KBM-7 (cell line): ENCODE measurements around the gene GABBR2.

Source experiments
- DNase-seq: peaks from one replicate; pipeline ENCODE4 v3.0.0-alpha.2; 2015
- in situ Hi-C: fragments of 300-500 bp; cut with MboI; formaldehyde crosslinking; loops from 2 replicates; pipeline ENCODE4 v1.14.3; 2020; ENCODE audit warnings: low sequenced_read_pairs, low pct_unique_long_range_greater_than_20kb, mixed read lengths

GABBR2 gene

GRCh38 chr9:98559561-98559960 is 149.2 kb downstream of the GABBR2 start:
- in situ Hi-C loops, result no loop called here

DNA sequence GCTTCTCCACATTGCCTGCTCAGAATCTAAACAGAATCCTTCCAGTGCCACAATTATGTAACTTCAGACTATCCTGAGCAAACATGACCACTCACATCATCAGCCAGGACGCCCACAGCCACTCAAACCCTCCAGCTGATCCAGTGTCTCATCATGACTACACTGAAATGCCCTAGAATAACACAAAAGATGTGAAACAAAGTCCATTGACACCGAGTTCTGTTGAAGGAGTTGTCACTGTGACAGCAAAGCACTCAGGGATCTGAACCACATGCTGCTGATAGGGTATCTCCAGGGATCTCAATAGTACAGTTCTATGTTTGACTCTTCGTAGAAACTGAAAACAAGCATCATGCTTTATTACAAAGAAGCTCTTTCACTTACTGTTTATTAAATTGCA is 150.2 kb downstream of the GABBR2 start:
- in situ Hi-C loops, result no loop called here
- DNase-seq, result no peak

More at GRCh38 chr9:98559561-98559960, 149.2 kb downstream of the GABBR2 start:
- no peak for DNase-seq

DNA sequence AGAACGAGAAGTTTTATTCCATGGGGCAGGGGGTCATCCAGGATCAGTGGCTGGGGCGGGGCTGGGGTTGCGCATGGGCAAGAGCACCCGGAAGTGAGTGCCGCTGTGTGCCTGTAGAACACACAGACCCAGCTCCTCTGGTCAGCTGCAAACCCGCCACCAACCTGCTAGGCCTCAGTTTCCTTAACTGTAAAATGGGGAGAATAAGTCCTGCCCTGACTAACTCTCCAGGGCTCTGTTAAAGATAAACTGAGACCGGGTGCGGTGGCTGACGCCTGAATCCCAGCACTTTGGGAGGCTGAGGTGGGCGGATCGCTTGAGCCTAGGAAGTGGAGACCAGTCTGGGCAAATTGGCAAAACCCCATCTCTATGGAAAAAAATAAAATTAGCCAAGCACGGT is 152.2 kb downstream of the GABBR2 start:
- DNase-seq, result no peak
- in situ Hi-C loops, result no loop called here

GRCh38 chr9:98555651-98556465 is 152.9 kb downstream of the GABBR2 start:
- DNase-seq, result no peak
- in situ Hi-C loops, result no loop called here

DNA sequence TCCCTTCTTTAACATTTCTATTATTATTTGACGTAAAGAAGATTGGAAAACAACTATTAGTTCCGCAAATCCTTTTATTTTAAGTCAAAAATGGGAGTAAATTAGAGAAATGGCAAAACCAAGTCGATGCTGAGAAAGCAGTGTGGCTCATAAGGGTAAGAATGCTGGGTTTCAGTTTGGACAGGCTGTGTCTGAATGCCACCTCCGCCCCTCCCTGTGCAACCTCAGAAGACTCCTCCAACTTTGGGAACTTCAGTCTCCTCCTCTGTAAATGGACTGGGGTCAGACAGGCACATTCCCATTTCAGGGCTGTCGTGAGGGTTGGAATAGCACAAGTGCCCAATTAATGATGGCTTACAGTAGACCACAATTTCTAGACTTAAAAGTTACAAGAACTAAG is 154.0 kb downstream of the GABBR2 start:
- no peak for DNase-seq
- in situ Hi-C loops, result no loop called here

DNA sequence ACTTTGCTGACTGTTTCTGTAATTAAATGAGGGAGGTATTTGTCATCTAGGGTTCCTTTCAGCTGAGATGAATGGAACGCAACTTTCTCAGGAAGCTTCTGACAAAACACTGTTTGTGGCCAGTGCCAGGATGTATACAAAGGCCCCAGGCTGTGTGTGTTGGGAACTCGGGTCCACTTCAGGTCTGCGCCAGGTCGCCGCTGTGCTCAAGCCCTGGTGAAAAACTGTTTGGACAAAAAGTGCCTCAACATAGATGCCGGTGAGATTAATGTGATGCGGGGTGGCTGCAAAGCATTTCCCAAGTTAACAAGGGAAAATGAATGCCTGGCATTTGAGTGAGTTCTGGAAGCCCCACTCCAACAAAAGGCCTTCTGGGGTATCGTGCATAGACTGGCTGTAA is 156.4 kb downstream of the GABBR2 start:
- no peak for DNase-seq
- in situ Hi-C loops, result no loop called here

- no peak for DNase-seq
- in situ Hi-C loops, result no loop called here
These were observed 157.0 kb downstream of the GABBR2 start for GRCh38 chr9:98551511-98552286.

DNA sequence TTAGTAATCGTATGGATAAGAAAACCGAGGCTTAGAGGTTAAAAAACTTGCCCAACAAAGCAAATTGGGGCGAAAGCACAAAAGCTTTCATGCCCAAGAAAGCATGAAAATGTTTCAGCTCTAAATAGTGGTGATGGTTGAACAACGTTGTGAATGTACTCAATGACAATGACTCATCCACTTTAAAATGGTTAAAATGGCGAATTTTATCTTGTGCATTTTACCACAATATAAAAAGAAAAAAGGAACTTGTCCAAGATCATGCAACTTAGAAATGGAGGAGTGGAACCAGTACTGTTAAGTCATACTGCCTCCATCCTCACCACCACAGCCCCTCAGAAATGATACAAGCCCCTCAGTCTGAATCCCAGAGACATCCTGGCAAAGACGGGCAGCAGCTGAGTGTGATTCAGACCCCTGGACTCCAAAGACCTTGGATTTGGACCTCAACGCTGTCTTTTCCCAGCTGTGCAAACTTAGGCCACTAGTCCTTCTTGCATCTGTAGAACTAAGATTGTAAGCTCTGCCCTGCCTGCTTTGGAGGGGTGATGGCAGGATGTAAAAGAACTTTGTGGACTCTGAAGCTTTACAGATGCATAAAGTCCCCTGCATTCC is 158.4 kb downstream of the GABBR2 start:
- in situ Hi-C loops, result no loop called here
- no peak for DNase-seq

DNA sequence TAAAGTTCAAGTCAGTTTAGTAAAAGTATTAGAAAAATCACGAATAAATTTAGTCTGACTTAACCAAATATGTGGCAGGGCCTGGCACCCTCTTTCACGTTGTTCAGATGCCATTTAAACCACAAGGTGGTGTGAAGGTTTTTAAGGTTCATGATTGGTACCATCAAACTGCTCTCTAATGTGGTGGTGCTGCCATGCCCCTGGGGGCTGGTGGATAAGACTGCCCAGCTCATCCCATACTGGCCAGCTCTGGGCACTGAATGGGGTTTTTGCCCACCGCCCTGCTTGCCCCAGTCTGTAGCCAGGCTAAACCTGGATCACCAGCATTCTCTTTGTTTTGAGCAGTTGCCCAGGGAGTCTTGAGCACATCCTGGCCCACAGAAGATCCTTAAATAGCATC is 159.3 kb downstream of the GABBR2 start:
- in situ Hi-C loops, result no loop called here

DNA sequence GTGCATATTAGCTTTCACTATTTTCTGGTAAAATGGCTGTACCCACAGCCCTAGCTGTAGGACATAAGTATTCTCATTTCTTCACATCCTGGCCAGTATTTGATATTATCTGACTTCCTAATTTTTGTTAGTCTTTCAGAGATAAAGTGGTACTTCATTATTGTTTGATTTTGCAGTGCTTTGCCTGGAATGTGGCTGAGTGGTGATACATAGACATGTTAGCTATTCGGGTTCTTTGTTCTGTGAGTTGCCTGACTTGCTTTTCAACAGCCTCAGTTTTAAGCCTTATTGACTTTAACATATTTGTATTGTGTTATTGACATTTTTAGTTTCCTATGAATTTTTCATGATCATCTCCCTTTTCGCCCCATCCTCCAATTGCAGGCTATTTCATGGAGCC is 161.1 kb downstream of the GABBR2 start:
- no peak for DNase-seq
- in situ Hi-C loops, result no loop called here

More for the DNA sequence above, 159.3 kb downstream of the GABBR2 start:
- DNase-seq, result no peak

GRCh38 chr9:98545021-98545420 is 163.7 kb downstream of the GABBR2 start:
- DNase-seq, result no peak
- in situ Hi-C loops, result no loop called here

DNA sequence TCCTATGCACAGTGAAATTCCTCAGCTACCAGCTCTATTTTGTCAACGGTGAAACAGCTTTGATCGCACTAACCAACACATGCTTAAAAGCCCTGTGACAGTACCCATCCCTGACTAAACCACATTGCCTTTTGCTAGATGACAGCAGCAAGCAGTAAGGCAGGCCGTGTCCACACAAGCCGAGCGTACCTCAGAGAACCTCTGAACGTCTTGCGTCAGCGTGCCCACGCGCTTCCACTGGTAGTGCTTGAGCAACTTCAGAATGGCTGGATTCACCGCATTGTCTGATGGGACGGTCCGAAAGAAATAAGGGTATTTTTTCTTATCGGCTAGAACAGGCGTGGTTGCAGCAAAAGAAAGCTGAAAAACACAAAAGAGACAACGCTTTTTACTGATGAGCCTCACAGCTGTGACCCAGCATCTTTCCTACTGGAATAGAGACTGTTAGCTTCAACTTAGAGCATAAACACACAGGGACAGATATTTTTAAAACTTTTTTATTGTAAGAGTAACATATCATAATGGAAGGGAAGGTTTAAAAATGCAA is 167.0 kb downstream of the GABBR2 start:
- DNase-seq, result no peak
- in situ Hi-C loops, result no loop called here

- no peak for DNase-seq
- in situ Hi-C loops, result no loop called here
These were observed 168.3 kb downstream of the GABBR2 start for GRCh38 chr9:98540476-98540875.

DNA sequence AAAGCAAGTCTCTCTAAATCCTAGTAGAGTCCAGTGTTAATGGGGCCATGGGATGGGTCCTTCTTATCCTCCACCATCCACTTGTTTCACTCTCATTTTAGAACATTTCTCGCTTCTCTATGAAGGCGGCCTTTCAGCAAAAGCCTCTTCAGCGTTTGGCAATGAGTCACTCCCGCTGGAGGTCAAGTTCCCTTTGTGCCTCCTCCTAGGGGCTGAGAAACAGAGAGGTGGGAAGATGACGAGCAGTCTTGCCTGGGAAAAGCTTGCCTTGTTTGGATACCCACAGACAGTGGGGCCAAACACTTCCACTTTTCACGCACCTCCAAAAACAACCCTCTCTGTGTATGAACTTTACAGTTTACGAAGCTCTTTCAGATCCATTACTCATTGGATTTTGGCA is 168.8 kb downstream of the GABBR2 start:
- DNase-seq, result no peak
- in situ Hi-C loops, result no loop called here

DNA sequence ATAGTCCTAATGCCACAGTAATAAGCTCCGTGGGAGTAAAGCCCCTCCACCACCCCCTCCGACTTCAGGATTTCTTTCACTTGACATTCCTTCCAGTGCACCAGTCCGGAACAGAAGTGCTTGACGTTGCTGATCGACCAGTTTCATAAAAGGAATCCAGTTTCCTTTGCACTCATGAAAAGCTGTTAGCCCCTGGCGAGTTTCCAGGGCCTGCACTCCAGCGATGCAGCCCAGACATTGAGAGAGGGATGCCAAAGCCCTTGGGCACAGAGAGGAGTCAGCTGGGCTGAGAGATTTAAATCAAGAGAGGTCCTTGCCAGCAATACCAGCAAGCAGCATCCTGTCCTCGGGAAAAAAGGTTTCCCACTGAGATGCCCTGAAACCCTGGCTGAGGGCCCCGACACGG is 170.1 kb downstream of the GABBR2 start:
- DNase-seq, result no peak
- in situ Hi-C loops, result no loop called here

DNA sequence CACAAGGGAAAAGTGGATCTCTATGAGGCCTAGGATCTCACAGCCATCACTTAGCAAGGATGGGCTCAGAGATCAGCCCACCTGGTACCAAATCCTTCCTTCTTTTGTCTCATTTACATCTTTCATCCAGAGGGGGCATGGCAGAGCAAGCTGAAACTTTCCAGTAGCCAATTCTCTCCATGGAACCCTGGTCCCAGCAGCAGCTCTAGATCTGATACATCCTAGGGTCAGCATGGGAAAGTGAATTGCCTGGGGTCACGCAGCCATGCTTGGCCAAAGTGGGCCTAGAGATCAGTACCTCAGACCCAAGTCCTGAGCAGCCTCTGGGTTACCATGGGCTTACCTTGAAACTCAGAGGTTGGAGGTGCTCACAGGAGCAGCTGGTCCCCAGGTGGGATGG is 170.5 kb downstream of the GABBR2 start:
- DNase-seq, result no peak
- in situ Hi-C loops, result no loop called here

GRCh38 chr9:98536542-98537173 is 172.1 kb downstream of the GABBR2 start:
- in situ Hi-C loops, result no loop called here
- peak; percentile 60 for DNase-seq

DNA sequence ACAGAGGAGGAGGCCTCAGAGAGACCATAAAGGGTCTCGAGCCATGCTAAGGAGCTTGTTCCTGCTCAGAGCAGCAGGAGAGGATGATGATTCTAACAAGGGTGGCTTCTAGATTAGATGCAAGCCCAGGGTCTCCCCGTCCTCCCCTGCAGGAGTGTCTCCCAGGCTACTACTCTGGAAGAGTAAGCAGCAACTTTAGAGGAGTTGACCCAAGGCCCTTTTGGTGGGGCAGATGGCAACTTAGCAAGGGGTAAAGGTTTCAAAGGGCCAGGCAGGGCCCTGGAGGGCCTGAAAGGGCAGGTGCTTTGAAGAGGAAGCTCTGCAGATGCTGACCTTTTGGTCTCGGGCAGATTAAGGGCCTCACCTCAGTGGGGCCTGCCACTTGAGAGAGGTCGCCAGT is 174.9 kb downstream of the GABBR2 start:
- no peak for DNase-seq
- in situ Hi-C loops, result no loop called here

DNA sequence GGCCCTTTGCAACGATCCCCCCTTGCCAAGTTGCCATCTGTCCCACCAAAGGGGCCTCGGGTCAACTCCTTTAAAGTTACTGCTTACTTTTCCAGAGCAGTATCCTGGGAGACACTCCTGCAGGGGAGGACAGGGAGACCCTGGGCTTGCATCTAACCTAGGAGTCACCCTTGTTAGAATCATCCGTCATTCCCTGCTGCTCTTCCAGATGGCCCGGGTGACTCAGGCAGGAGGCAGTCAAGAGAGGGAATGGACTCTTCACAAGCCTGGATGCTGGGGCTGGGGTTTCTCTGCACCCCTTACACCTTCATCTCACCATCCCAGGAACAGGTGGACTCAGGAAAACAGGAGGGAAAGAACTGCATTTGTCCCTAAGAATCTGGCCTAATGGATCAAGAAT is 175.6 kb downstream of the GABBR2 start:
- in situ Hi-C loops, result no loop called here
- DNase-seq, result no peak
